RWPE2 (cell line): ENCODE results near the gene CILP.

ENCODE experiments used
- ATAC-seq: fragments of 200-7000 bp; cut with Tn5 transposase; 3 replicates; pipeline ENCODE4 v1.9.1; 2021; ENCODE audit warnings: low read depth
- DNase-seq: peaks from one replicate; pipeline ENCODE4 v3.0.0-alpha.2; 2020; ENCODE audit warnings: low spot score
- H3K27ac ChIP-seq: fragments of 450-650 bp; 2 replicates; pipeline ENCODE4 v1.5.1; 2017; ENCODE audit warnings: mild to moderate bottlenecking; ENCODE audit not compliant: poor library complexity, severe bottlenecking
- H3K27me3 ChIP-seq: fragments of 250-450 bp; sonication (Bioruptor Pico); 2 replicates; pipeline ENCODE4 v1.5.1; 2021; ENCODE audit warnings: mild to moderate bottlenecking, moderate library complexity; ENCODE audit not compliant: insufficient read depth, poor library complexity, severe bottlenecking
- H3K36me3 ChIP-seq: fragments of 250-450 bp; sonication (Bioruptor Pico); 2 replicates; pipeline ENCODE4 v1.5.1; 2020; ENCODE audit warnings: low read depth, mild to moderate bottlenecking, moderate library complexity
- H3K4me1 ChIP-seq: fragments of 250-450 bp; sonication (Bioruptor Pico); 2 replicates; pipeline ENCODE4 v1.5.1; 2021; ENCODE audit warnings: mild to moderate bottlenecking, moderate library complexity; ENCODE audit not compliant: insufficient read depth, poor library complexity, severe bottlenecking
- H3K4me3 ChIP-seq: fragments of 250-450 bp; sonication (Bioruptor Pico); 2 replicates; pipeline ENCODE4 v1.5.1; 2021; ENCODE audit warnings: mild to moderate bottlenecking, moderate library complexity; ENCODE audit not compliant: severe bottlenecking
- H3K9me3 ChIP-seq: fragments of 250-450 bp; sonication (Bioruptor Pico); 2 replicates; pipeline ENCODE4 v1.5.1; 2021; ENCODE audit warnings: mild to moderate bottlenecking, moderate library complexity; ENCODE audit not compliant: severe bottlenecking
- TF ChIP-seq, protein P1 (sequence below): fragments of 450-650 bp; IDR thresholded peaks from one replicate; pipeline ENCODE4 v1.5.1; 2017; ENCODE audit warnings: mild to moderate bottlenecking, moderate library complexity; ENCODE audit not compliant: poor library complexity, severe bottlenecking

CILP gene

DNA sequence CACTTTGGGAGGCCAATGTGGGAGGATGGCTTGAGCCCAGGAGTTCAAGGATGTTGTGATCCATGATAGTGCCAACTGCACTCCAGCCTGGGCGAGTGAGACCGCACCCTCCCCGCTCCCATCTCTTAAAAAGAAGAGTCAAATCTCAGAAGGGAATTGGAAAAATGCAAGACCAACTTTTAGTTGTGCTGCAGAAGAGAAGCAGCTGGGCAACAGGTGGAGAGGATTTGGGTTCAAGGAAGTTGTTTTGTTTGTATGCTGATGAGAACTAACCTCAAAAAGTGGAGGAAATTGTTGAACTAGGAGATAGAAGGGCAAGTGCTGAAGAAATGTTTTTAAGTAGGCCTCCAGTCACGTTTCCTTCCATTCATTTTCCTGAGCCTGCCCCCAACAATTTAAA lies 64.8 kb downstream of the CILP start:
- Histone ChIP-seq H3K4me3 (no peak overlapping the region), H3K36me3 (peaks cover 24% of the 10 kb centered on the region), H3K9me3 (no peaks in the 10 kb centered on the region), H3K4me1 (no peaks in the 10 kb centered on the region), H3K27ac (no peak overlapping the region), H3K27me3 (no peaks in the 10 kb centered on the region)
- ATAC-seq, result no peak
- DNase-seq, result no peak
- TF ChIP-seq, protein P1, sequence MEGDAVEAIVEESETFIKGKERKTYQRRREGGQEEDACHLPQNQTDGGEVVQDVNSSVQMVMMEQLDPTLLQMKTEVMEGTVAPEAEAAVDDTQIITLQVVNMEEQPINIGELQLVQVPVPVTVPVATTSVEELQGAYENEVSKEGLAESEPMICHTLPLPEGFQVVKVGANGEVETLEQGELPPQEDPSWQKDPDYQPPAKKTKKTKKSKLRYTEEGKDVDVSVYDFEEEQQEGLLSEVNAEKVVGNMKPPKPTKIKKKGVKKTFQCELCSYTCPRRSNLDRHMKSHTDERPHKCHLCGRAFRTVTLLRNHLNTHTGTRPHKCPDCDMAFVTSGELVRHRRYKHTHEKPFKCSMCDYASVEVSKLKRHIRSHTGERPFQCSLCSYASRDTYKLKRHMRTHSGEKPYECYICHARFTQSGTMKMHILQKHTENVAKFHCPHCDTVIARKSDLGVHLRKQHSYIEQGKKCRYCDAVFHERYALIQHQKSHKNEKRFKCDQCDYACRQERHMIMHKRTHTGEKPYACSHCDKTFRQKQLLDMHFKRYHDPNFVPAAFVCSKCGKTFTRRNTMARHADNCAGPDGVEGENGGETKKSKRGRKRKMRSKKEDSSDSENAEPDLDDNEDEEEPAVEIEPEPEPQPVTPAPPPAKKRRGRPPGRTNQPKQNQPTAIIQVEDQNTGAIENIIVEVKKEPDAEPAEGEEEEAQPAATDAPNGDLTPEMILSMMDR, result no peak
